Liver (tissue), 3 donors: ENCODE measurements around the gene EEFSEC.

Source experiments
- CTCF ChIP-seq: fragments of 150-350 bp; IDR thresholded peaks from 2 replicates; pipeline ENCODE4 v1.5.1; 2017; ENCODE audit warnings: improper control_type of control experiment, low read depth, low read length; ENCODE audit not compliant: missing input control
- EGR1 ChIP-seq, 2 donors: IDR thresholded peaks; 2 replicates each; pipeline ENCODE4 v1.6.1; 2016 to 2018; ENCODE audit warnings: antibody characterized with exemption in 2 of 2, low read depth in 2 of 2
- MAX ChIP-seq: IDR thresholded peaks from 2 replicates; pipeline ENCODE4 v1.6.1; 2016; ENCODE audit warnings: antibody characterized with exemption
- RAD21 ChIP-seq, 2 donors: IDR thresholded peaks; 2 replicates each; pipeline ENCODE4 v1.6.1; 2016; ENCODE audit warnings: antibody characterized with exemption in 2 of 2, mild to moderate bottlenecking in 2 of 2
- ZBTB33 ChIP-seq: IDR thresholded peaks from 2 replicates; pipeline ENCODE4 v1.6.1; 2016; ENCODE audit warnings: antibody characterized with exemption
- donor health status: healthy.
- donor health status: healthy.

DNA sequence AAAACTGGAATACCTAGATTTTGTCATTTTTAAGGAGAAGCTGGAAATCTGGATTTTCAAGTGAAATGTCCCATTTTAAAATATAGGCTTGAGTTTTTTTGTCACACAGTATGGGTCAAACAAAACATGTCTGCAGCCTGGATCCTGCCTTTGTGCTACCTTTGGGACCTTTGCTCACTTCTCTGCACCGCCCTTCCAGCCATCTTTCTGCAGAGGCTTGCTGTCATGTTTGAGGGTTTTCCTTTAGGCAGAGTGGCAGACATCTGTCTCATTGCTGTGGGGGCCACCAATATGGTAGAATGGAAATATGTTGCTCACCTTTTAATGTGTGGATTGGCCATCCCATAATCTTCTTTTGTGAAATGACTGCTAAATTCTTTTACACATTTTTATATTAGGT lies 136.3 kb downstream of the EEFSEC start:
- TF ChIP-seq CTCF: no peak
- no peak for TF ChIP-seq EGR1 (IDR thresholded peaks at IDR 0.05; ENCODE audit: low read depth in 2 of 2)
- TF ChIP-seq ZBTB33: no peak
- TF ChIP-seq RAD21 (IDR thresholded peaks at IDR 0.05): no peak
- no peak for TF ChIP-seq MAX
